ENCODE results near the gene OR5AN1.
"Not testable (repeated sequence)": the region's sequence is repeated elsewhere in the genome, so short reads cannot be mapped to it uniquely, and the experiment has no call there.

Gene OR5AN1, protein sequence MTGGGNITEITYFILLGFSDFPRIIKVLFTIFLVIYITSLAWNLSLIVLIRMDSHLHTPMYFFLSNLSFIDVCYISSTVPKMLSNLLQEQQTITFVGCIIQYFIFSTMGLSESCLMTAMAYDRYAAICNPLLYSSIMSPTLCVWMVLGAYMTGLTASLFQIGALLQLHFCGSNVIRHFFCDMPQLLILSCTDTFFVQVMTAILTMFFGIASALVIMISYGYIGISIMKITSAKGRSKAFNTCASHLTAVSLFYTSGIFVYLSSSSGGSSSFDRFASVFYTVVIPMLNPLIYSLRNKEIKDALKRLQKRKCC

DNA sequence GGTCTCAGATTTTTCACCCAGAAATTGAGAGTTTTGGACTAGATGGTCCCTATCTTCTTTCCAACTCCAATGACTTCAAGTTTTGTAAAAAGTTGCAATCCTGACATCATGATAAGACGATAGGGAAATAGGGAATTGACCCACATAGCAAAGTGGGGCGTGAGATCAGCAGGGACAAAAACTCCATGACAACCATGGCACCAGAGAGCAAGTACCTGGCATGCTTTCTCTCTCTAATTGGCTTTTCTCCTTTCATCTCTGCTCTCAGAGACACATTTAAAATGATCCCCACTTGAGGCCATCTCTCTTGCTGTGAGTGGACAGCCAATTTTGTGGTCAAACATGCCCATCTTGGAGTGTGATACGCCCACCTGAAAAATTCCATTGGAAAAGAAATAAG, at the start of gene OR5AN1:
OR5AN1 (plus strand) TSS at position 301 of the 400 bp plus-strand sequence. CDS start 5,564 bp downstream, outside the sequence.
- DNase-seq, result no peak

- no peak for DNase-seq
Observed at GRCh38 chr11:59335001-59335400, 23.7 kb upstream of the OR5AN1 start.

GRCh38 chr11:59336176-59336575, 22.5 kb upstream of the OR5AN1 start:
- DNase-seq, result no peak

DNA sequence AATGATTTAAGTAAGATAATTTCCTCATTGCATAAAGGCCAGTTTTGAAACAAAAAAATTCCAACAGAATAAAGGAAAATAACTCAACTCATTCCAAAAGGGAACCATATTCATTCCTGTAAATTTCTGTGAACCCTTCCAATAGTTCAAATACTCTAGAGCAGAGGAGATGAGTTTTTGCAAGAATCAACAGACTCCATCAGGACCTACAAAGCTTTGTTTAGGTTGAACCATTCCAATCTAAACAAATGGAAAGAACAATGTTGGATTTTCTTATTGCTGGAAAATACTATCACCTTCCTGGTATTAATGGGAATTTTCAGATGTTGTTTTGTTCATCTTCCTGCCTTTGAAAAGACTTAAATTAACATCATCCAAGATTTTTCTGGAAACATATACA, 21.8 kb upstream of the OR5AN1 start:
- no peak for DNase-seq

DNA sequence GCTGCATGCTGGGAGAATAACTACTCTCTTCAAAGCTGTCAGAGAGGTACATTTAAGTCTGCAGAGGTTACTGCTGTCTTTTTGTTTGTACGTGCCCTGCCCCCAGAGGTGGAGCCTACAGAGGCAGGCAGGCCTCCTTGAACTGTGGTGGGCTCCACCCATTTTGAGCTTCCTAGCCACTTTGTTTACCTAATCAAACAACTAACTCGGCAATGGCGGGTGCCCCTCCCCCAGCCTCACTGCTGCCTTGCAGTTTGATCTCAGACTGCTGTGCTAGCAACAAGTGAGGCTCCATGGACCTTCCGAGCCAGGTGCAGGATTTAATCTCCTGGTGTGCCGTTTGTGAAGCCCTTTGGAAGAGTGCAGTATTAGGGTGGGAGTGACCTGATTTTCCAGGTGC, 9.0 kb upstream of the OR5AN1 start:
- DNase-seq, result not testable (repeated sequence)

DNA sequence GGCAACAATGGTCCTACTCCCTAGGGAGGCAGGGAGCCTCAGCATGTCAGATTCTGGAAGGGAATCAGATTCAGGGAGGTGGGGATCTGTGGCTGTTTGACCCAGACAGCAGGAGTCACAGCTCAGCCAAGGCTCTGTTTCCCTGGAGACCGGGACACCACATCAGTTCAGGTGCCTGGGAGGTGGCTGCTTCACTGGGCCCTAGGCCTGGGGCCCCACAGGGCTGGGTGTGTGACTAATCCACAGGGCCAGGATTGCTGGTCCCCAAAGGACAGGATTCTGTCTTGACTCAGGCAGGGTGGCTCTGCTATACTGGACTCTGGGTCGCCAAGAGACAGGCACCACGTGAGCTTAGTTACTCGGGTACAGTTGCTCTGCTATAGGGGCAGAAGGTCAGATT, 3.5 kb upstream of the OR5AN1 start:
- DNase-seq, result no peak

- no peak for DNase-seq
Observed at GRCh38 chr11:59356561-59356960, 2.1 kb upstream of the OR5AN1 start.

GRCh38 chr11:59358020-59358419, 675 bp upstream of the OR5AN1 start:
- DNase-seq, result no peak

DNA sequence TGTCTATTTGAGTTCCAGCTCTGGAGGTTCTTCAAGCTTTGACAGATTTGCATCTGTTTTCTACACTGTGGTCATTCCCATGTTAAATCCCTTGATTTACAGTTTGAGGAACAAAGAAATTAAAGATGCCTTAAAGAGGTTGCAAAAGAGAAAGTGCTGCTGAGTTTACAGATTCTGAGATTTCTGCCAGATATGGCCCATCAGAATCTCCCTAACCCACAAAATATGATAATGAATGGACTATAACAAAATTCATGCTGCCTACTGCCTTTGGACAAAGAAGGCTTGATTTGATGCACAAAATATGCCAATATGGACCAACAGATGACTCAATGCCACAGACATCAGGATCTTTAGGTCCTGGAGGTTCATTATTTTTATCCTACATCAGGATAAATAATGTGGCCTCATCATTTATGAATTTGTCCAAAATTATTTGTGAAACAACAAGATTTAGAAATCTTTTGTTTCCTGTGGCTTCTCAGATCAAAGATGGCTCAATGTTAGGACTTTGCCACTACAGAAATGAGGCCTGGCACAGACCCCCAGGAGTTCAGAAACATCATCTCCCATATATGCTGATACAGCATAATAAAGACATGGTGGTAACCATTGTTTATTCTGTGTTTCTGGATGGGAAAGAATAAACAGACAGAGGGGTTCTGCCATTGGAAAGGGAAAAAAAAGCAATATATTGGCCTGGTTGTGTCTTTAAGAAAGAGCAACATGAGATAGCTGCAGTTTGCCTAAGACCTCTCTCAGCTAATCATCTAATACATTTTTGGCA, 6.7 kb downstream of the OR5AN1 start:
- no peak for DNase-seq

- DNase-seq, result no peak
Observed at GRCh38 chr11:59368238-59369022, 9.7 kb downstream of the OR5AN1 start.

GRCh38 chr11:59372324-59372723, 13.6 kb downstream of the OR5AN1 start:
- DNase-seq, result not testable (repeated sequence)

- no peak for DNase-seq
Observed at GRCh38 chr11:59380263-59381059, 21.8 kb downstream of the OR5AN1 start.

- DNase-seq, result no peak
Observed at GRCh38 chr11:59394186-59394585, 35.5 kb downstream of the OR5AN1 start.

GRCh38 chr11:59400461-59401261, 42.0 kb downstream of the OR5AN1 start:
- no peak for DNase-seq

DNA sequence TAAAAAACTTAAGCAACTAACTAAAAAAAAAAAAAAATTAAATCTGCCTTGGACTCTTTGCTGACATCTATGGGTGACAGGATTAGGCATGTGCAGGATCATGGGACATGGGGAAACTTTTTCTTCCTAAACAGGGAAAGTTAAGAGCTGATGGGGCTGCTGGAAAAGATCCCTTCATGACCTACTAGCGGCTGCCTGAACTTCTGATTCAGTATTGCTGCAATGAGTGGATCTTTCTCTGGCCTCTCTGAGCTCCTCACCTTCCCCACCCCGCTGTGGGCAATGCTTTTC, 42.5 kb downstream of the OR5AN1 start:
- DNase-seq, result no peak

DNA sequence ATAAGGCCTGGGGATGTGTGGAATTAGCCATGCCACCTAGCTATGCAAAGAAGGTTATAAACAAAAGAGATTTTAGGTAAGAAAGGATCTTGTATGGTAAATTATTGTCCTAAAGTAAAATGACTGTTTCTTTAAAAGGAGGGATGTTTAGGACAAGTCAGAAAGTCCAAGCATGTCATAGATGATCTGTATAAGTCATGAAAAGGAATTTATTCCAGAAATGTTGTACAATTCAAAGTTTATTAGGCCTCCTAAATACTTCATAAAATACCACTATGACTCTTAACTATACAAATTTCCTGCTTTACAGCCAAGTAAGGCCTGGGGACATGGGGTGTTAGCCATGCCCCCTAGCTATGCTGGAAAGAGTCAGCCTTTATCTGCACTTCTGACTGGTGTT, 44.9 kb downstream of the OR5AN1 start:
- no peak for DNase-seq

GRCh38 chr11:59413646-59414045, 55.0 kb downstream of the OR5AN1 start:
- DNase-seq, result no peak

DNA sequence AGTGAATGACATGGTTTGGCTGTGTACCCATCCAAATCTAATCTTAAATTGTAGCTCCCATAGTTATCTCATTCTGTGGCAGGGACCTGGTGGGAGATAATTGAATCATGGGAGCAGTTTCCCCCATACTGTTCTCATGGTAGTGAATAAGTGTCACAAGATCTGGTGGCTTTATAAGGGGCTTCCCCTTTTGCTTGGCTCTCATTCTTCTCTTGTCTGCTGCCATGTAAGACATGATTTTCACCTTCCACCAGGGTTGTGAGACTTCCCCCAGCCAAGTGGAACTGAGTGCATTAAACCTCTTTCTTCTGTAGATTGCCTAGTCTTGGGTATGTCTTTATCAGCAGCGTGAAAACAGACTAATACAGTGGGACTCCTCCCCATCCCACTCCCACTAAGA, 56.4 kb downstream of the OR5AN1 start:
- DNase-seq, result no peak

DNA sequence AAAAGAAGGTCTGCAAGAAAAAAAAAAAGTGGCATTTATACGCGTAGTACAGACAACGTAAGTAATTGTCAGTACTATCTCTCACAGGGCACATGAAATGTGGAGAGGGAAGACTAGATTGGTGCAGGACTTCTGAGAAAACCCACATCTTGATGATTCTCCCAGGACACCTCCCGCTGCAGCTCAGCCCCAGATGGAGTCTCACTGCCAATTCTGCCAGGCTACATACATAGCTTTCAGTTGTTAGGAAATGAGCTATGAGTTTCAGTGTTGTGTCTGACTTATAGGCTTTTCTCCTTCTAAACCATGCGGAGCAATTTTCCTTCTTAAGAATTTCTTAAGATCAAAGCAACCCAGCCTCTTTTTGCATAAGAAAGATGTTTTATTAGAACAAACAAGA, 57.9 kb downstream of the OR5AN1 start:
- DNase-seq, result no peak

DNA sequence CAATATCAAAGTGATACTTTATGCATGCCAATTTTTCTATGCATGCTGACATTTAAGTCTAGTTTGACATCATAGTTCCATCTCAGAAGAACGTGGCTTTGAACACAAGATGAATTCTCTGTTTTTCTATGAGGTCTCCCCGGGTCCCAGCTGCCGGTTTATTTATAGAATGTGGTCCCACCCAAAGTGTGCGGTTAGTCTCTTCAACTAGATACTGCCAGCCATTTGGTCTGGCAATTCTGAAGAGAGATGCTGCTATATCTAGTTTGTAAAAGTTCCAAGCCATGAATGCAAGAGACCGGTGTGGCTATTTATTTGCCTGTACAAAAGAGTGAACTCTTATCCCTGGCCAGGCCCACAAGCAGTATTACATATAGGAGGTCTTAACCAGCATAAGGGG, 58.3 kb downstream of the OR5AN1 start:
- DNase-seq, result no peak

- no peak for DNase-seq
Observed at GRCh38 chr11:59418156-59418555, 59.5 kb downstream of the OR5AN1 start.
